Heart left ventricle (tissue), 16 donors: Measurements from ENCODE around the gene CHST11. TPM values are rescaled to one million over a fixed set of nuclear protein-coding genes. Genes with fewer than 3 reads are reported as not detected.

Experiments
- ATAC-seq, 4 donors: fragments of 200-7000 bp; cut with Tn5 transposase; one replicate each; pipeline ENCODE4 v1.9.1; 2020 to 2022; ENCODE audit warnings: moderate library complexity in 4 of 4, mild to moderate bottlenecking in 3 of 4, moderate number of reproducible peaks in 1 of 4
- DNase-seq, 5 donors: peaks; one replicate each; pipeline ENCODE4 v3.0.0-alpha.2; 2020
- H3K27ac ChIP-seq, 12 donors: fragments of 200-600 bp; sonication (generic) in 4 of 12; one replicate each; pipeline versions ENCODE4 v1.5.0 to v1.8.0; 2016 to 2022; ENCODE audit warnings: mild to moderate bottlenecking in 2 of 12
- H3K27me3 ChIP-seq, 9 donors: fragments of 200-600 bp; sonication (generic) in 2 of 9; one replicate each; pipeline versions ENCODE4 v1.5.1 to v1.8.0; 2016 to 2022; ENCODE audit warnings: mild to moderate bottlenecking in 3 of 9
- H3K36me3 ChIP-seq, 9 donors: fragments of 200-600 bp; sonication (generic) in 2 of 9; one replicate each; pipeline versions ENCODE4 v1.5.0 to v1.8.0; 2018 to 2022; ENCODE audit warnings: mild to moderate bottlenecking in 2 of 9
- H3K4me1 ChIP-seq, 12 donors: fragments of 200-600 bp; sonication (generic) in 4 of 12; one replicate each; pipeline versions ENCODE4 v1.5.0 to v1.8.0; 2016 to 2022; ENCODE audit warnings: mild to moderate bottlenecking in 3 of 12
- H3K4me3 ChIP-seq, 12 donors: fragments of 200-600 bp; sonication (generic) in 4 of 12; one replicate each; pipeline versions ENCODE4 v1.5.0 to v1.8.0; 2017 to 2022; ENCODE audit warnings: mild to moderate bottlenecking in 9 of 12, moderate library complexity in 4 of 12
- H3K9me3 ChIP-seq, 12 donors: fragments of 200-600 bp; sonication (generic) in 4 of 12; one replicate each; pipeline versions ENCODE4 v1.5.0 to v1.8.0; 2016 to 2022; ENCODE audit warnings: mild to moderate bottlenecking in 1 of 12
- POLR2A ChIP-seq, 2 donors: fragments of 450-650 bp; IDR thresholded peaks; one replicate each; pipeline ENCODE4 v1.6.1; 2017; ENCODE audit warnings: antibody characterized with exemption in 2 of 2, mild to moderate bottlenecking in 2 of 2, moderate library complexity in 2 of 2
- WGBS, 4 donors: extraction: QIAGEN DNeasy Blood & Tissue Kit in 2 of 4; methylation state at CpG; one replicate each; pipeline versions ENCODE4 v1.1.5 to v1.1.7; 2013 to 2018; 5-methylcytosine and 5-hydroxymethylcytosine counted together
- intact Hi-C, 10 donors: fragments of 100-400 bp; cut with DNase I; formaldehyde crosslinking; loops; one replicate each; pipeline versions ENCODE4 v1.11.1 to v1.14.2; 2022
- polyA plus RNA-seq, 2 donors: library from polyadenylated mRNA; stranded (reverse); fragments of 200-250 nt; gene quantifications; one replicate each; pipeline ENCODE4 v1.2.3, GENCODE V29; 2013
- total RNA-seq, 9 donors: library from RNA; depleted of rRNA in 2 of 9; stranded (reverse); fragments of >200 nt in 2 of 9; fragmentation: NEBNext Ultra II Directional in 3 of 9; extraction: Animal tissue kit (Norgen Biotek cat#: 25700) in 3 of 9; gene quantifications; one replicate each; pipeline versions ENCODE4 v1.1.0 to v1.2.4, GENCODE V29; 2016 to 2023
- TF ChIP-seq, protein P1 (sequence below), 12 donors: fragments of 200-600 bp; sonication (generic) in 4 of 12; IDR thresholded peaks; one replicate each; pipeline versions ENCODE4 v1.5.0 to v1.8.0; 2018 to 2022; ENCODE audit warnings: antibody characterized with exemption in 12 of 12, mild to moderate bottlenecking in 5 of 12
- donor health status: ischemic (EF 13 %, LVEDD 7.1; RV severe dilation, severe dysfunction).
- donor health status: healthy with polysubstance abuse.
- donor health status: DM: no; HTN: yes; CAD: no.
- donor health status: DM: no; HTN: no; CAD: no.
- donor health status: ischemic (EF 25% LVEDD 6.9; RV normal size, moderate dysfunction).
- donor health status: ischemic (EF 25% LVEDD 5.7; RV mildly dilated, moderate dysfunction).
- donor health status: healthy.
- donor health status: DM: yes; HTN: yes; CAD: no.
- donor health status: ischemic (EF 35%, LVEDD 5.7; RV mildly dilated, moderate dysfunction).
- donor health status: nonischemic (EF 11% LVEDD 7.7; RV severe dilation, severe dysfunction).
- donor health status: DM: yes; HTN: yes; CAD: no.
- donor health status: PGD.
- donor health status: ischemic (EF 29% LVEDD 5.4; RV normal size, mild dysfunction).
- donor health status: nonischemic (EF 23%, LVEDD 6.1; RV moderate dilation, normal function).

Gene CHST11
- total and polyA plus RNA-seq, 11 donors: 1.1 to 16.9 (median 3.4) TPM

GRCh38 chr12:104707194-104707593 lies 250.4 kb downstream of the CHST11 start:
- Histone ChIP-seq H3K4me3 (no peak overlapping the region), H3K27ac (no peak overlapping the region), H3K27me3 (no peaks in the 10 kb centered on the region), H3K9me3 (no peaks in the 10 kb centered on the region), H3K36me3 (peaks cover 0 to 6% (median 0%) of the 10 kb centered on the region in 9 donors), H3K4me1 (peaks cover 0 to 24% (median 10%) of the 10 kb centered on the region in 12 donors)
- DNase-seq (peak in 1 of 5 donors; percentile 1), ATAC-seq (no peak)
- intact Hi-C loops: no loop called here
- no peak for TF ChIP-seq POLR2A (IDR thresholded peaks at IDR 0.05)
- TF ChIP-seq, protein P1, sequence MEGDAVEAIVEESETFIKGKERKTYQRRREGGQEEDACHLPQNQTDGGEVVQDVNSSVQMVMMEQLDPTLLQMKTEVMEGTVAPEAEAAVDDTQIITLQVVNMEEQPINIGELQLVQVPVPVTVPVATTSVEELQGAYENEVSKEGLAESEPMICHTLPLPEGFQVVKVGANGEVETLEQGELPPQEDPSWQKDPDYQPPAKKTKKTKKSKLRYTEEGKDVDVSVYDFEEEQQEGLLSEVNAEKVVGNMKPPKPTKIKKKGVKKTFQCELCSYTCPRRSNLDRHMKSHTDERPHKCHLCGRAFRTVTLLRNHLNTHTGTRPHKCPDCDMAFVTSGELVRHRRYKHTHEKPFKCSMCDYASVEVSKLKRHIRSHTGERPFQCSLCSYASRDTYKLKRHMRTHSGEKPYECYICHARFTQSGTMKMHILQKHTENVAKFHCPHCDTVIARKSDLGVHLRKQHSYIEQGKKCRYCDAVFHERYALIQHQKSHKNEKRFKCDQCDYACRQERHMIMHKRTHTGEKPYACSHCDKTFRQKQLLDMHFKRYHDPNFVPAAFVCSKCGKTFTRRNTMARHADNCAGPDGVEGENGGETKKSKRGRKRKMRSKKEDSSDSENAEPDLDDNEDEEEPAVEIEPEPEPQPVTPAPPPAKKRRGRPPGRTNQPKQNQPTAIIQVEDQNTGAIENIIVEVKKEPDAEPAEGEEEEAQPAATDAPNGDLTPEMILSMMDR (IDR thresholded peaks at IDR 0.05): no peak
- WGBS, 4 donors: 74 to 82% (median 78%) methylated on average over 5 of the region's 5 CpGs

- peaks cover 0 to 19% (median 9%) of the 10 kb centered on the region in 12 donors for H3K4me1 ChIP-seq
- WGBS, 4 donors: 90 to 97% (median 94%) methylated on average over 9 of the region's 9 CpGs
Measured at GRCh38 chr12:104707794-104708558, 251.2 kb downstream of the CHST11 start.

DNA sequence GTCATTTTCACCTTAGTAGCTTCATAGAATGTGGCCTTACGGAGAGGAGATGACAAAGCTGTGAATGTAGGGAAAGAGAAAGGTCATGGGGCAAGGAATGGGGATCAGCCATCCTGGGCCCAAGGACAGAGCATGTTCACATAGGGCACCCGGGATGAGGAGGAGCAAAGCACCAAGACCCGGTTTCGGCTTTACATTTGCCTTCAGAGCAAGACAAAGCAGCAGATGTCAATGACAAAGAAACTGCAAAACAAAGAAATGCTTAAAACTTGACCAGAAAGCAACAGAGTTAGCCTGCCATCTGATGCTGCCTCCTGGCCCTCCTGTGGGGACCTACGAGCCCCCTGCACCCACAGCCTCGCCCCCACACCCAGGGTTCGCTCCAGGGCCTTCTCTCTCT lies 252.1 kb downstream of the CHST11 start:
- no peaks in the 10 kb centered on the region for H3K9me3 ChIP-seq
- no peak overlapping the region for H3K4me3 ChIP-seq
- H3K36me3 ChIP-seq: peaks cover 0 to under 1% (median 0%) of the 10 kb centered on the region in 9 donors
- 92 to 95% (median 93%) methylated on average over 7 of the region's 7 CpGs for WGBS, 4 donors
- TF ChIP-seq, protein P1 (IDR thresholded peaks at IDR 0.05): no peak
- no peak for TF ChIP-seq POLR2A (IDR thresholded peaks at IDR 0.05)
- H3K27me3 ChIP-seq: no peaks in the 10 kb centered on the region
- intact Hi-C loops: no loop called here
- no peak for DNase-seq
- no peak for ATAC-seq
- no peak overlapping the region for H3K27ac ChIP-seq
- H3K4me1 ChIP-seq: peaks cover 0 to 18% (median 9%) of the 10 kb centered on the region in 12 donors

More at GRCh38 chr12:104707794-104708558, 251.2 kb downstream of the CHST11 start:
- DNase-seq: peak in 1 of 5 donors; percentile 18
- no peak for ATAC-seq
- TF ChIP-seq POLR2A (IDR thresholded peaks at IDR 0.05): no peak
- TF ChIP-seq, protein P1 (IDR thresholded peaks at IDR 0.05): no peak
- no peak overlapping the region for H3K4me3 ChIP-seq
- H3K36me3 ChIP-seq: peaks cover 0 to 6% (median 0%) of the 10 kb centered on the region in 9 donors
- no peaks in the 10 kb centered on the region for H3K27me3 ChIP-seq
- intact Hi-C loops: no loop called here
- H3K27ac ChIP-seq: no peak overlapping the region
- no peaks in the 10 kb centered on the region for H3K9me3 ChIP-seq

- H3K4me1 ChIP-seq: peaks cover 0 to 18% (median 9%) of the 10 kb centered on the region in 12 donors
- H3K9me3 ChIP-seq: no peaks in the 10 kb centered on the region
- DNase-seq: no peak
- intact Hi-C loops: no loop called here
- WGBS, 4 donors: 89 to 94% (median 92%) methylated on average over 9 of the region's 9 CpGs
- H3K27me3 ChIP-seq: no peaks in the 10 kb centered on the region
- TF ChIP-seq, protein P1 (IDR thresholded peaks at IDR 0.05): no peak
- TF ChIP-seq POLR2A (IDR thresholded peaks at IDR 0.05): no peak
- no peak overlapping the region for H3K27ac ChIP-seq
- H3K4me3 ChIP-seq: no peak overlapping the region
- no peak for ATAC-seq
- no peaks in the 10 kb centered on the region for H3K36me3 ChIP-seq
Measured at GRCh38 chr12:104709692-104710435, 253.1 kb downstream of the CHST11 start.
